IMR-90 (cell line): ENCODE data around the gene POM121. TPM values are rescaled to one million over a fixed set of nuclear protein-coding genes. Genes with fewer than 3 reads are reported as not detected.

ENCODE experiments used
- ATAC-seq: fragments of 200-7000 bp; cut with Tn5 transposase; 2 replicates; pipeline ENCODE4 v1.9.1; 2020; ENCODE audit warnings: low read depth, mild to moderate bottlenecking, moderate library complexity
- BruUV-seq: library from RNA; stranded (reverse); fragments of 400-500 nt; replicated peaks from 2 replicates; lab custom pipeline; 2021; lab: Mats Ljungman, UMichigan
- CTCF ChIA-PET: fragments of 300-600 bp; formaldehyde crosslinking; extraction: SDS; loops from one replicate; lab custom pipeline; 2021; ENCODE audit warnings: antibody characterized with exemption; lab: Yijun Ruan, JAX
- POLR2A ChIA-PET: fragments of 300-600 bp; sonication (Branson Sonifier 250); formaldehyde crosslinking; loops from one replicate; lab custom pipeline; 2022; ENCODE audit warnings: antibody characterized with exemption; ENCODE audit not compliant: unreplicated experiment; lab: Charles Lee
- DNase-seq: peaks from one replicate; pipeline ENCODE4 v3.0.0; 2013
- H2AFZ ChIP-seq: replicated peaks from 2 replicates; pipeline ENCODE3; 2013; ENCODE audit warnings: low read length, mild to moderate bottlenecking; ENCODE audit not compliant: poor library complexity
- H2AK5ac ChIP-seq: 2 replicates; pipeline ENCODE4 v1.6.1; 2013; ENCODE audit warnings: low read depth, low read length, inconsistent platforms
- H2AK9ac ChIP-seq: replicated peaks from 2 replicates; pipeline ENCODE3; 2013; ENCODE audit warnings: mild to moderate bottlenecking, low read depth, low read length, moderate library complexity; ENCODE audit not compliant: poor library complexity
- H2BK120ac ChIP-seq: 2 replicates; pipeline ENCODE4 v1.6.1; 2013; ENCODE audit warnings: low read depth, low read length, inconsistent platforms
- H2BK15ac ChIP-seq: 3 replicates; pipeline ENCODE4 v1.6.1; 2013; ENCODE audit warnings: low read depth, low read length, inconsistent platforms
- H2BK20ac ChIP-seq: 2 replicates; pipeline ENCODE4 v1.6.1; 2013; ENCODE audit warnings: low read depth, mild to moderate bottlenecking, inconsistent platforms, low read length, moderate library complexity
- H2BK5ac ChIP-seq: 2 replicates; pipeline ENCODE4 v1.6.1; 2013; ENCODE audit warnings: mild to moderate bottlenecking, low read depth, low read length, inconsistent platforms; ENCODE audit not compliant: poor library complexity, severe bottlenecking
- H3K14ac ChIP-seq: replicated peaks from 2 replicates; pipeline ENCODE4 v1.6.1; 2013; ENCODE audit warnings: low read depth, low read length, inconsistent platforms
- H3K18ac ChIP-seq: 2 replicates; pipeline ENCODE4 v1.6.1; 2013; ENCODE audit warnings: low read depth, low read length, control low read depth
- H3K23ac ChIP-seq: 2 replicates; pipeline ENCODE4 v1.6.1; 2013; ENCODE audit warnings: low read depth, low read length, inconsistent platforms
- H3K27ac ChIP-seq: 2 replicates; pipeline ENCODE4 v1.5.1; 2013; ENCODE audit warnings: mild to moderate bottlenecking, control low read depth, low read length; ENCODE audit not compliant: insufficient read depth
- H3K27me3 ChIP-seq: 2 replicates; pipeline ENCODE4 v1.6.1; 2013; ENCODE audit warnings: low read length; ENCODE audit not compliant: control insufficient read depth, insufficient read depth
- H3K36me3 ChIP-seq: 2 replicates; pipeline ENCODE4 v1.6.1; 2013; ENCODE audit warnings: low read length, mixed read lengths; ENCODE audit not compliant: control insufficient read depth, insufficient read depth
- H3K4ac ChIP-seq: 2 replicates; pipeline ENCODE4 v1.6.1; 2013; ENCODE audit warnings: low read depth, low read length, inconsistent platforms
- H3K4me1 ChIP-seq: 2 replicates; pipeline ENCODE4 v1.6.1; 2013; ENCODE audit warnings: low read length, mixed read lengths; ENCODE audit not compliant: control insufficient read depth, insufficient read depth
- H3K4me2 ChIP-seq: 2 replicates; pipeline ENCODE4 v1.6.1; 2013; ENCODE audit warnings: low read depth, mild to moderate bottlenecking, control low read depth, low read length, moderate library complexity
- H3K4me3 ChIP-seq: 2 replicates; pipeline ENCODE4 v1.5.1; 2013; ENCODE audit warnings: low read depth, mild to moderate bottlenecking, control low read depth, low read length, moderate library complexity; ENCODE audit not compliant: insufficient read depth
- H3K56ac ChIP-seq: 2 replicates; pipeline ENCODE4 v1.6.1; 2013; ENCODE audit warnings: low read length, inconsistent platforms; ENCODE audit not compliant: insufficient read depth; ENCODE audit errors: extremely low read depth
- H3K79me1 ChIP-seq, 2 experiments: 2 replicates each; pipeline ENCODE4 v1.6.1; 2013; ENCODE audit warnings: low read length in 2 of 2, inconsistent platforms in 1 of 2, low read depth in 1 of 2
- H3K9ac ChIP-seq: 2 replicates; pipeline ENCODE4 v1.6.1; 2013; ENCODE audit warnings: low read depth, low read length, control low read depth
- H3K9me1 ChIP-seq: 2 replicates; pipeline ENCODE4 v1.6.1; 2013; ENCODE audit warnings: low read length, inconsistent platforms; ENCODE audit not compliant: insufficient read depth
- H3K9me3 ChIP-seq: 2 replicates; pipeline ENCODE4 v1.6.1; 2013; ENCODE audit warnings: low read length; ENCODE audit not compliant: control insufficient read depth, insufficient read depth
- H4K20me1 ChIP-seq: 2 replicates; pipeline ENCODE4 v1.6.1; 2013; ENCODE audit warnings: low read length, inconsistent platforms; ENCODE audit not compliant: insufficient read depth
- H4K5ac ChIP-seq: 2 replicates; pipeline ENCODE4 v1.6.1; 2013; ENCODE audit warnings: mild to moderate bottlenecking, low read depth, low read length, control low read depth
- H4K8ac ChIP-seq, 2 experiments: 2 replicates each; pipeline ENCODE4 v1.6.1; 2013; ENCODE audit warnings: low read depth in 2 of 2, low read length in 2 of 2, control low read depth in 1 of 2, inconsistent platforms in 1 of 2
- H4K91ac ChIP-seq: 2 replicates; pipeline ENCODE4 v1.6.1; 2013; ENCODE audit warnings: low read depth, low read length, inconsistent platforms; ENCODE audit not compliant: insufficient read depth
- NFE2L2 ChIP-seq: fragments of 150-350 bp; IDR thresholded peaks from 2 replicates; pipeline ENCODE4 v1.6.1; 2016; ENCODE audit warnings: low read depth, mild to moderate bottlenecking, low read length
- RAD21 ChIP-seq: IDR thresholded peaks from 2 replicates; pipeline ENCODE4 v1.6.1; 2012; ENCODE audit warnings: low read length, improper control_type of control experiment
- SMC3 ChIP-seq: fragments of 150-350 bp; IDR thresholded peaks from 2 replicates; pipeline ENCODE4 v1.6.1; 2016; ENCODE audit warnings: low read depth, mild to moderate bottlenecking, antibody characterized with exemption, low read length, moderate library complexity
- WGBS, 2 experiments: methylation state at CpG; one replicate each; pipeline versions ENCODE4 v1.1.5 to v1.1.7; 2013; ENCODE audit warnings: missing lambda C conversion rate in 2 of 2; ENCODE audit not compliant: insufficient read length in 1 of 2; ENCODE audit errors: extremely low coverage in 2 of 2; 5-methylcytosine and 5-hydroxymethylcytosine counted together
- dilution Hi-C: fragments of 300-500 bp; cut with HindIII; formaldehyde crosslinking; loops from one replicate; pipeline ENCODE4 v1.14.3; 2018; ENCODE audit warnings: low sequenced_read_pairs; ENCODE audit not compliant: unreplicated experiment
- in situ Hi-C: fragments of 300-500 bp; cut with MboI; formaldehyde crosslinking; loops from 3 replicates; pipeline ENCODE4 v1.14.3; 2019; ENCODE audit warnings: low sequenced_read_pairs, inconsistent platforms, mixed read lengths
- intact Hi-C: fragments of 100-400 bp; cut with micrococcal nuclease; formaldehyde crosslinking; loops from 2 replicates; pipeline ENCODE4 v1.10.0; 2022
- polyA plus RNA-seq, 3 experiments: library from polyadenylated mRNA; depleted of rRNA; stranded (reverse); fragments of >200 nt; gene quantifications; 2 replicates each; pipeline ENCODE4 v1.2.3, GENCODE V29; 2012; ENCODE audit warnings: low replicate concordance in 1 of 3
- total RNA-seq: library from RNA; depleted of rRNA; stranded (reverse); fragments of >200 nt; gene quantifications from 2 replicates; pipeline ENCODE4 v1.2.3, GENCODE V29; 2012

Gene POM121
- total and polyA plus RNA-seq, 2 of the 4 experiments (the other 2 are of a cell fraction), result 1.8 to 15.5 TPM

DNA sequence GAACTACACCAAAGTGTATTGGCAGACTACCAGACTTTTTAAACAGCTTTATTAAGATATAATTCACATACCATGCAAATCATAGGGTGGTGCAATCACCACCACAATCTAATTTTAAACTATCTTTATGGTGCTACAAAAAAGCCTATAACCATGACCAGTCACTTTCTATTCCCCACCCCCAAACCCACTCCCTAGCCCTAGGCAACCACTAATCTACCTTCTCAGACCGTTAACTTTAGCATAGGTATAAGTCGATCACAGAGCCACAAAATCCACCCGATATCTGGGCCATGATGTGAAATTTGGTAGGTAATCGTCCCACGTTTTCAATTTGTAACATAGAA lies 536 bp upstream of the POM121 start:
- Histone ChIP-seq H3K18ac (no peak overlapping the region), H3K9me3 (no peaks in the 10 kb centered on the region), H3K9ac (peak overlapping the region; percentile 100), H4K5ac (peak overlapping the region; percentile 95), H2BK120ac (no peak overlapping the region), H3K27me3 (no peaks in the 10 kb centered on the region), H2AFZ (peak overlapping the region; percentile 98), H3K27ac (peak overlapping the region; percentile 97), H3K56ac (peak overlapping the region; percentile 99), H3K14ac (peak overlapping the region; percentile 100), H3K9me1 (0 out of 2 replicates have a peak, but pooled peaks cover 3% of the 10 kb centered on the region), H2BK20ac (0 out of 2 replicates have a peak overlapping the region, but pooled peaks have one; percentile 5), H4K91ac (peak overlapping the region; percentile 83; the same call in 1 of the 2 replicates), H2AK9ac (peak overlapping the region; percentile 84), H3K4me2 (peak overlapping the region; percentile 89), H2BK5ac (peak overlapping the region; percentile 81), H4K8ac (peak overlapping the region; percentile 100), H2AK5ac (peak overlapping the region; percentile 48; the same call in 1 of the 2 replicates), H3K36me3 (peaks cover 17% of the 10 kb centered on the region), H3K4me1 (peaks cover 6% of the 10 kb centered on the region), H3K4ac (peak overlapping the region; percentile 99), H2BK15ac (no peak overlapping the region), H3K23ac (peak overlapping the region; percentile 97), H3K79me1 (peaks cover 26 to 52% of the 10 kb centered on the region in 2 experiments), H4K20me1 (peaks cover 15% of the 10 kb centered on the region; the same call in 1 of the 2 replicates), H3K4me3 (peak overlapping the region; percentile 96)
- TF ChIP-seq RAD21 (no peak), NFE2L2 (peak; percentile 3; the same call in 1 of the 2 replicates), SMC3 (no peak)
- WGBS, 2 experiments, result no CpG with 5 or more reads among the region's 5 CpGs
- in situ Hi-C loops (loop anchor here (5.0 kb wide), 1 partner anchor 97 kb away; the partner anchor contains the start of gene TYW1B), dilution Hi-C loops (no loop called here), intact Hi-C loops (no loop called here)
- DNase-seq, result no peak
- BruUV-seq, result no TSS peak
- ATAC-seq, result peak; percentile 2
- POLR2A ChIA-PET, result no interaction called here
- CTCF ChIA-PET, result no interaction called here
